Esophagus squamous epithelium (tissue), 4 donors: ENCODE results near the gene CATSPERE.

Experiments used
- POLR2A ChIP-seq, 4 donors: fragments of 450-650 bp; IDR thresholded peaks; one replicate each; pipeline ENCODE4 v1.6.1; 2017; ENCODE audit warnings: antibody characterized with exemption in 4 of 4, mild to moderate bottlenecking in 4 of 4, moderate library complexity in 3 of 4
- TF ChIP-seq, protein P1 (sequence below), 6 experiments: fragments of 450-650 bp in 4 of 6; fragments of 200-600 bp in 2 of 6; sonication (generic) in 2 of 6; IDR thresholded peaks; one replicate each; pipeline ENCODE4 v1.5.1; 2016 to 2019; ENCODE audit warnings: antibody characterized with exemption in 6 of 6, mild to moderate bottlenecking in 4 of 6, moderate library complexity in 4 of 6

GRCh38 chr1:244614113-244614836 is 153.2 kb downstream of the CATSPERE start:
- TF ChIP-seq, protein P1, sequence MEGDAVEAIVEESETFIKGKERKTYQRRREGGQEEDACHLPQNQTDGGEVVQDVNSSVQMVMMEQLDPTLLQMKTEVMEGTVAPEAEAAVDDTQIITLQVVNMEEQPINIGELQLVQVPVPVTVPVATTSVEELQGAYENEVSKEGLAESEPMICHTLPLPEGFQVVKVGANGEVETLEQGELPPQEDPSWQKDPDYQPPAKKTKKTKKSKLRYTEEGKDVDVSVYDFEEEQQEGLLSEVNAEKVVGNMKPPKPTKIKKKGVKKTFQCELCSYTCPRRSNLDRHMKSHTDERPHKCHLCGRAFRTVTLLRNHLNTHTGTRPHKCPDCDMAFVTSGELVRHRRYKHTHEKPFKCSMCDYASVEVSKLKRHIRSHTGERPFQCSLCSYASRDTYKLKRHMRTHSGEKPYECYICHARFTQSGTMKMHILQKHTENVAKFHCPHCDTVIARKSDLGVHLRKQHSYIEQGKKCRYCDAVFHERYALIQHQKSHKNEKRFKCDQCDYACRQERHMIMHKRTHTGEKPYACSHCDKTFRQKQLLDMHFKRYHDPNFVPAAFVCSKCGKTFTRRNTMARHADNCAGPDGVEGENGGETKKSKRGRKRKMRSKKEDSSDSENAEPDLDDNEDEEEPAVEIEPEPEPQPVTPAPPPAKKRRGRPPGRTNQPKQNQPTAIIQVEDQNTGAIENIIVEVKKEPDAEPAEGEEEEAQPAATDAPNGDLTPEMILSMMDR (IDR thresholded peaks at IDR 0.05): no peak
- TF ChIP-seq POLR2A (IDR thresholded peaks at IDR 0.05): no peak
